HG03571 (cell line): ENCODE measurements around the gene CPSF7.
A peak's percentile ranks its signal among the peaks of the same experiment; 100 is the strongest.

ENCODE experiments used
- ATAC-seq: cut with Tn5 transposase; IDR thresholded peaks from one replicate; pipeline ENCODE4 v1.9.1; 2021; ENCODE audit not compliant: unreplicated experiment

Gene CPSF7

DNA sequence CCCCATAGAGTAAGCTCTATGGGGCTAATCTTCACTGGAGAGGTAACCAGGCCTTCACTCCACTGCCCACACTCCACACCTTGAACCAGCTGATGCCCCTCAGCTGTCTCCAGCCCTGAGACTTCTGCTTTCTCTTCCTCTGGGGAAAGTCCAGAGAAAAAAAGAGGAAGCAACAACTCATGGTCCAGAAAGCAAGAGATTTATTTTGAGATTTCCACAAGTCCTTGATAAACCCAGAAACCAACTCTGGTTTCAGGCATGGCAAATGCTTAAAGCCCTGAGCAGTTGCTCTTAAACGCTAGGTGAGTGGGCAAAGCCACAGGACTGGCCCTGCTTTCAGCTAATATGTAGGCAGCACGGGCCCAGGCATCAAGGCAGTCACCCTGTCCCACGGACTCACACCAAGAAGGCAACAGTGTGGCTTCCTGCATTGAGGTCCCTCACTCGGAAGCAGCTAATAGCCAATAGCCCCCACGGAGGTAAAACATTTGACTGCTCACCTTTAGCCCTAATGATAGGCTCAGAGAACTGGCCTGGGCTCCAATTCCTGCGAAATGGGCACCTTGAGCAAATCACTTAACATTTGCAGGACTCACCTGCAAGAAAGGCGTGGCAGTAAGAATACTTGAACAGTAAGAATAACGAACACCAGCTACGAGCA is 72.4 kb downstream of the CPSF7 start:
- peak; percentile 49 for ATAC-seq

DNA sequence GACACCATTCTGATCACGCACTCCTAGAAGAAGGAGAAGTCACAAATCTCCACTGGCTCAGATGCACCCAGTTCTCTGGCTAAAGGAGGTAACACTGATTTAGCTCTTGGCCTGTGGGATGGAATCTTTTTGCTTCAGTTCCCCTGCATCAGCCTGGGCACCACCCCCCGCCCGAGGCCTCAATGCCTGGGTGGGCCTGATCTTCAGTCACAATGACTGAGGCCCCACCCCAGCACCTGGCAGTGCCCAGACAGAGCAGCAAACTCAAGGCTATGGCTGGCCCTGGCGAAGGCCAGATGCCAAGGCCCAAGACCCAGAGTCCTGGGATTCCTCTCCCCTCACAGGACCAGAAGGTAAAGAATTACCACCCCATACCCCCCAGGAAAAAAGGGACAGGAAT is 73.1 kb downstream of the CPSF7 start:
- ATAC-seq: no peak

DNA sequence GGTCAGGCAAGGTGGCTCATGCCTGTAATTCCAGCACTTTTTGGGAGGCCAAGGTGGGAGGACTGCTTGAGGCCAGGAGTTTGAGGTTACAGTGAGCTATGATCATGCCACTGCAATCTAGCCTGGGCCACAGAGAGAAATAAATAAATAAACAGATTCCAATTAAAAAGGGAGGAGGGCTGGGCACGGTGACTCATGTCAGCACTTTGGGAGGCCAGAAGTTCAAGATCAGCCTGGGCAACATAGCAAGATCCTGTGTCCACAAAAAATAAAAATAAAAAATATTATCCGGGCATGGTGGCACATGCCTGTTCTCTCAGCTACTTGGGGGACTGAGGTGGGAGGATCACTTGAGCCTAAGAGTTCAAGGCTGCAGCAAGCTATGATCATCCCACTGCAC is 75.6 kb downstream of the CPSF7 start:
- no peak for ATAC-seq

DNA sequence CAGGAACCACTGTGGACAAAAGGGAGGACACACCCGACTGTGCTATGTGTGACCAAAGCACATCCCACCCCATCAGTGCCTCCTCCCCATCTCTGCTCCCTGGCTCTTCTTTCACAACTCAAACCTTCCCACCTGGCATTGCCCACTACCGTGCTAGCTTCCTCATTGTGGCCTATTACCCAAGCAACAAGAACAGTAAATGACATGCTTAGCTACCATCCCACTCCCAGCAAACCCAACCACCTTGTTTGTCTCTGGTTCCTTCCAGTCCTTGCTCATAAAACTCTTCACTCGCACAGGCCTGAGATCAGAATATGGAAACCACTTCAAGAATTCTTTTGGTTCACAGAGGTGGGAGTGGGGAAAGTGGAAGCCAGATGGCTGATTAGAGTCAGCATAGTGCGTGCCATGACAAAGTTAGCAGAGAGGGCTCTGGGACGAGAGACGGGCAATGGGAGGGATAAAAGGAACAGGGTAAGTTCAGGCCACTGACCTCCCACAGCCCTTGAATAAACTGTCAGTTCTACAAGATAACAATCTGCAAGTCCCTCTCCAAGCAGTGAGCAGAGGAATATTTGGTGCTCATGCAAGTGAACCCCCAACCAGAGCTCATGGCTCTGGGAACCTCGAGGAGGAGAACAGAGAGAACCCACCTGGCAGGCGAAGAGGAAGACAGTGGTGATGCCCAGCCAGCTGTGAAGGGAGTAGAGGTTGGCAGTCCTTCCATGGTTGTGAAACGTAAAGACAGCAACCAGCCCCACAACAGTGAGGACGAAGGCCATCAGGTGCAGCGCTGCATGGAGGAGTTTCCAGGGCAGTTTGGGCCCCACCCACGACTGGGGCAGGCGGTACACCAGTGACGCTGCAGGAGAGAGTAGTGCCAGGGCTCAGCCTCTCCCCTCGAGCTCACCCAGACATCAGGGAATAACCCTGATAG is 76.4 kb downstream of the CPSF7 start:
- no peak for ATAC-seq
